Activated CD8-positive, alpha-beta memory T cell treated with anti-CD3 and anti-CD28 coated beads for 24 hours (primary cell): ENCODE results near the gene ABAT.
A peak's percentile ranks its signal among the peaks of the same experiment; 100 is the strongest.

ENCODE experiments used
- DNase-seq: peaks from one replicate; pipeline ENCODE4 v3.0.0-alpha.2; 2020

Gene ABAT

GRCh38 chr16:8674413-8675022 is at the start of gene ABAT:
TSS of gene ABAT (plus strand) at chr16:8674617. CDS start at chr16:8735740, 61,123 bp downstream.
- DNase-seq = peak; percentile 93

GRCh38 chr16:8625491-8626087 is 48.8 kb upstream of the ABAT start:
- DNase-seq = no peak

- DNase-seq = no peak
Observed at GRCh38 chr16:8626946-8627345, 47.5 kb upstream of the ABAT start.

GRCh38 chr16:8627456-8627855 is 47.0 kb upstream of the ABAT start:
- no peak for DNase-seq

- DNase-seq = no peak
Observed at GRCh38 chr16:8628981-8629725, 45.3 kb upstream of the ABAT start.

GRCh38 chr16:8630255-8630953 is 44.0 kb upstream of the ABAT start:
- DNase-seq = no peak

GRCh38 chr16:8631373-8631772 is 43.0 kb upstream of the ABAT start:
- DNase-seq = no peak

- no peak for DNase-seq
Observed at GRCh38 chr16:8631818-8632465, 42.5 kb upstream of the ABAT start.

GRCh38 chr16:8632675-8633182 is 41.7 kb upstream of the ABAT start:
- DNase-seq = no peak

GRCh38 chr16:8634991-8635736 is 39.3 kb upstream of the ABAT start:
- no peak for DNase-seq

GRCh38 chr16:8639694-8640093 is 34.7 kb upstream of the ABAT start:
- no peak for DNase-seq

- no peak for DNase-seq
Observed at GRCh38 chr16:8641671-8642070, 32.7 kb upstream of the ABAT start.

GRCh38 chr16:8642146-8642545 is 32.3 kb upstream of the ABAT start:
- no peak for DNase-seq

- DNase-seq = peak; percentile 60
Observed at GRCh38 chr16:8644211-8645140, 29.9 kb upstream of the ABAT start.

- no peak for DNase-seq
Observed at GRCh38 chr16:8645141-8645521, 29.3 kb upstream of the ABAT start.

- DNase-seq = no peak
Observed at GRCh38 chr16:8645831-8646230, 28.6 kb upstream of the ABAT start.

- DNase-seq = no peak
Observed at GRCh38 chr16:8646326-8647053, 27.9 kb upstream of the ABAT start.

GRCh38 chr16:8647721-8648318 is 26.6 kb upstream of the ABAT start:
- DNase-seq = no peak

GRCh38 chr16:8648877-8649276 is 25.5 kb upstream of the ABAT start:
- no peak for DNase-seq
